ENCODE results near the gene OSBPL3. TPM values are rescaled to one million over a fixed set of nuclear protein-coding genes. Genes with fewer than 3 reads are reported as not detected.
"Not testable (repeated sequence)": the region's sequence is repeated elsewhere in the genome, so short reads cannot be mapped to it uniquely, and the experiment has no call there.

The OSBPL3 gene
- total RNA-seq, 1 experiment from 2014 or later: 45.1 TPM

- no peaks in the 10 kb centered on the region for H3K9me3 Mint-ChIP-seq (ENCODE audit: unreplicated experiment)
- H3K27ac Mint-ChIP-seq (ENCODE audit: unreplicated experiment): no peak overlapping the region
- H3K4me3 ChIP-seq (ENCODE audit: low read depth, low read length): no peak overlapping the region
- intact Hi-C loops (cut with micrococcal nuclease; ENCODE audit: unreplicated experiment): no loop called here
- no peak overlapping the region for H3K4me3 Mint-ChIP-seq (ENCODE audit: unreplicated experiment)
- H3K4me1 ChIP-seq: no peaks in the 10 kb centered on the region
- no peaks in the 10 kb centered on the region for H3K36me3 Mint-ChIP-seq (ENCODE audit: insufficient read depth, unreplicated experiment)
- BruUV-seq (replicated peaks): no TSS peak
- TF ChIP-seq CTCF (IDR thresholded peaks at IDR 0.05; ENCODE audit: insufficient read depth in 1 of 2, low read depth in 1 of 2, low read length in 1 of 2, severe bottlenecking in 1 of 2, unreplicated experiment in 1 of 2): no peak
- CTCF ChIA-PET: no interaction called here
- DNase-seq: no peak
- H3K4me1 Mint-ChIP-seq (ENCODE audit: low read depth, unreplicated experiment): no peaks in the 10 kb centered on the region
- POLR2A ChIA-PET: no interaction called here
- no peaks in the 10 kb centered on the region for H3K27me3 Mint-ChIP-seq (ENCODE audit: insufficient read depth, unreplicated experiment)
- no peaks in the 10 kb centered on the region for H3K9me3 ChIP-seq
- H3K27me3 ChIP-seq (replicated peaks; ENCODE audit: control insufficient read depth, insufficient read depth, low read length): no peaks in the 10 kb centered on the region
- no peaks in the 10 kb centered on the region for H3K36me3 ChIP-seq (ENCODE audit: control insufficient read depth, insufficient read depth, low read length)
These were observed 34.8 kb upstream of the OSBPL3 start for GRCh38 chr7:25014756-25015155.

GRCh38 chr7:25012710-25013109 is 32.7 kb upstream of the OSBPL3 start:
- H3K4me3 ChIP-seq (ENCODE audit: low read depth, low read length); H3K36me3 ChIP-seq (ENCODE audit: control insufficient read depth, insufficient read depth, low read length); CTCF ChIA-PET; H3K4me3 Mint-ChIP-seq (ENCODE audit: unreplicated experiment); H3K9me3 ChIP-seq; H3K9me3 Mint-ChIP-seq (ENCODE audit: unreplicated experiment); H3K27ac Mint-ChIP-seq (ENCODE audit: unreplicated experiment); DNase-seq; POLR2A ChIA-PET; intact Hi-C loops (cut with micrococcal nuclease; ENCODE audit: unreplicated experiment); H3K27me3 ChIP-seq (replicated peaks; ENCODE audit: control insufficient read depth, insufficient read depth, low read length); BruUV-seq (replicated peaks); H3K4me1 ChIP-seq; H3K4me1 Mint-ChIP-seq (ENCODE audit: low read depth, unreplicated experiment); H3K27me3 Mint-ChIP-seq (ENCODE audit: insufficient read depth, unreplicated experiment); H3K36me3 Mint-ChIP-seq (ENCODE audit: insufficient read depth, unreplicated experiment): not testable (repeated sequence)

- no TSS peak for BruUV-seq (replicated peaks)
These were observed 32.3 kb upstream of the OSBPL3 start for GRCh38 chr7:25012254-25012653.

More at GRCh38 chr7:25012254-25012653, 32.3 kb upstream of the OSBPL3 start:
- ChIA-PET POLR2A (no interaction called here), CTCF (no interaction called here)
- no peaks in the 10 kb centered on the region for H3K4me1 ChIP-seq
- Mint-ChIP-seq H3K4me1 (ENCODE audit: low read depth, unreplicated experiment) (no peaks in the 10 kb centered on the region), H3K27me3 (ENCODE audit: insufficient read depth, unreplicated experiment) (no peaks in the 10 kb centered on the region), H3K36me3 (ENCODE audit: insufficient read depth, unreplicated experiment) (no peaks in the 10 kb centered on the region), H3K4me3 (ENCODE audit: unreplicated experiment) (no peak overlapping the region), H3K9me3 (ENCODE audit: unreplicated experiment) (no peaks in the 10 kb centered on the region), H3K27ac (ENCODE audit: unreplicated experiment) (no peak overlapping the region)
- intact Hi-C loops (cut with micrococcal nuclease; ENCODE audit: unreplicated experiment): no loop called here
- DNase-seq: no peak
- no peaks in the 10 kb centered on the region for H3K36me3 ChIP-seq (ENCODE audit: control insufficient read depth, insufficient read depth, low read length)
- no peak overlapping the region for H3K4me3 ChIP-seq (ENCODE audit: low read depth, low read length)
- TF ChIP-seq CTCF (IDR thresholded peaks at IDR 0.05; ENCODE audit: insufficient read depth in 1 of 2, low read depth in 1 of 2, low read length in 1 of 2, severe bottlenecking in 1 of 2, unreplicated experiment in 1 of 2): no peak
- H3K27me3 ChIP-seq (replicated peaks; ENCODE audit: control insufficient read depth, insufficient read depth, low read length): no peaks in the 10 kb centered on the region
- H3K9me3 ChIP-seq: no peaks in the 10 kb centered on the region
